ENCODE data around the gene OR4E2.
"Not testable (repeated sequence)": the region's sequence is repeated elsewhere in the genome, so short reads cannot be mapped to it uniquely, and the experiment has no call there.

The OR4E2 gene

GRCh38 chr14:21698538-21698937, 44.9 kb downstream of the OR4E2 start:
- DNase-seq, result not testable (repeated sequence)

DNA sequence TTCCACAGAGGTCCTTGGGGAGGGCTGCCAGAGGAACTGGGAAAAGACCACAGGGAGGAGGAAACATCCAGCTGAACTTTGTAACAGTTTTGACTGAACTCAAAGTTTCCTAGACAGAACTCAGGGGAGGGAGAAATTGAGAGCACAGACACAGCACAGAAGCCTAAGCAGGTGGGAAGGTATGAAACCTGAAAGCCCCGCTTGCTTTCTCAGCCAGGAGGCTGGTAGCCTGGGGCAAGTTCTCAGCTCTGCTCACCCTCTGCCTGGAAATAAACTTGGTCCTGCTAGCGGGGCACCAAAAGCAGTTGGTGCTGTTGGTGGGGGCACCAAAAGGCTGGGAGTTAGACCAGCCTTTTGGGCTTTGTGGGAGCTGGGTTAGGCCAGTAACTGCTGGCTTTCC, 45.9 kb downstream of the OR4E2 start:
- DNase-seq, result no peak

- no peak for DNase-seq
Measured at GRCh38 chr14:21702316-21702715, 48.7 kb downstream of the OR4E2 start.

DNA sequence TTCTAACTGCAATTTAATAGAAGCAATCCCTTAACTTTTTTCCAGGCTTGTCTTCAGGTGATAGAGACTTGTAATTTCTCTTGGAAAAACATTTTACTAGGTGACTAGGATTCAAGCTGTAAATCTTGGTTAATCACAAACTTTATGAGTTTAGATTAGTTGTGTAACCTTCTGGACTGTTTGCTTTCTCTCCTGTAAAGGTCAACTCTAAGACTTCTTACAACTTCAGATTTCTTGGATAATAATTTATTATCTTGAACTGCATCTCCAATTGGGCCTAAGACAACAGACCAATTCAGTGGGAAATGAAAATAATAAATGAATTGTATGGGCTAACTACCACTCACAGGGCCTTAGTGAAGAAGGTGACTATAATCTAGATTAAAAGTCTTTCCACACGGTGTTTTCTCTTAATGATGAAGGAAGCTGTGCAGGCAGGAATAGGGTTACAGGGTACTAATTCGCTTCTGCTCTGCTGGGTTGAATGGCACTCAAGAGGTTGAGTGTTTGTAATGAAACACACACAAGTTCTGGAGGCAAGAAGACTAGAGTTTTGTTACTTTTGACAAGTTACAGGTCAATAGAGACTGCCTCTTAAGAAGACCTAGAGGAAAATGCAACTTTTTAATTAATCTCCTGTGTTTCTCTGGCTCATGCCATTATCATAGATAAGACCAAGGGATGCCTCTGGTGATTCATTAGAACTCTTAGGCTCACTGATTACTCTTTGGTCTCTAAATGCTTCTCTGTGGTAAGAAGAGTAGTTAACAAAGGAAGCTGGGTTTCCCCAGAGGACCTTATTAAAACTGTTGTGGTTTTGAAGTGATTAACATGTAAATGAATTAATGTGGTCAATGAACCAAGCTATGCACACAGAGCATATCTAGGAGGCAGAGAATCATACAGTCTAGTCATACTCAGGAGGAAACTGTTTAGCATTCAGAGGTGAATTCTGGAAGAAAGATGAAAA, 50.0 kb downstream of the OR4E2 start:
- DNase-seq, result no peak

DNA sequence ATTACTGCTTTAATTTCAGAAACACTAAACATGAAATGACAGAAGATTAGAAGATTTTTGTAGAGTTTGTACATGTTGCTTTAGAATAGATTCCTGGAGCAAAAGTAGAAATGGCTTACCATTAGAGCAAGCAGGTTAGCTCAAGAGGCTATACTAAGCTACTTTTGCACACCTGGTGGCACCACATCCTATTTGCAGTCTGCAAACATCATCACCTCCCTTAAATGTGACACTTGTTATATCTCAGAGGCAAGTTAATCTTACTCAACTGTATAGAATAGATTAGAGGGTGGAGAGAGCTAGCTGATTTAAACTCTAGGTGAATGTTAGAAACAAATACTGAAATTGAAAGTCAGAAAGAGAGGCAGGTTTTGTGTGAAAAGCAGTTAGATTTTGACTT, 50.7 kb downstream of the OR4E2 start:
- DNase-seq, result no peak

- no peak for DNase-seq
Measured at GRCh38 chr14:21711360-21711961, 57.8 kb downstream of the OR4E2 start.

DNA sequence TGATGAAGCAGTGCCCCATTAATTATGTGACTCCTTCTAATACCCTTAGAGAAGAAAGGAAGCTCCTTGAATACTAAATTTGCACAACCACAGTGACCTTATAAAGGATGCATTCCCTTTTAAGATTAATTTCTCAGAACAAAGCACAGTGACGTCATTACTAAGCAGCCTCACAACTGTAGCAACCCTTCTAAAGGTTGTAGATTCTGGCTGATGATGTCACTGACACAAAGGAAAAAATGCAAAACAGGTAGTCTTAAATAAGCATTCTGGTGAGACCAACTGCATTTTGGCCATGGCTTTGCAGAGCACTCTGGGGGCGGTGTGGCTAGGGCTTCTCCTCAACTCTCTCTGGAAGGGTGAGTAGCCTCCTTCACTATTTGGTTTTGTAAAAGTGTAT, 58.4 kb downstream of the OR4E2 start:
- no peak for DNase-seq

DNA sequence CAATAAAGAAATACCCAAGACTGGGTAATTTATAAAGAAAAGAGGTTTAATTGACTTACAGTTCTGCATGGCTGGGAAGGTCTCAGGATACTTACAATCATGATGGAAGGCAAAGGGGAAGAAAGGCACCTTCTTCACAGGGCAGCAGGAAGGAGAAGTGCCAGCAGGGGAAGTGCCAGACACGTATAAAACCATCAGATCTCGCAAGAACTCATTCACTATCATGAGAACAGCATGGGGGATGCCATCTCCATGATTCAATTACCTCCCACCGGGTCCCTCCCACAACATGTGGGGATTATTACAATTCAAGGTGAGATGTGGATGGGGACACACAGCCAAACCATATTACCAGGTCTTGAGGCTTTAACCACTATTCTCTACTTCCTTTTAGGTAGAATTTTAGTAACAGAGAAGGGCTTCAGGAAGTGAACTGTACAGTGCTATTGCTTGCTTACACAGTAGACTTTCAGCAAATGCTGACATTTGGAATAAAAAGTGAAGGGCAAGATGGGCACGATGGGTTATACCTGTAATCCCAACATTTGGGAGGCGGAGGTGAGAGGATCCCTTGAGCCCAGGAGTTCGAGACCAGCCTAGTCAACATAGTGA, 60.8 kb downstream of the OR4E2 start:
- peak; percentile 6 for DNase-seq
